Measurements from ENCODE around the gene CDH4. TPM values are rescaled to one million over a fixed set of nuclear protein-coding genes. Genes with fewer than 3 reads are reported as not detected.

Gene CDH4
- total RNA-seq, 6 experiments from 2014 or later = 5.8 to 12.8 (median 10.9) TPM

GRCh38 chr20:61372137-61373054 is 120.3 kb downstream of the CDH4 start:
- no peak for TF ChIP-seq CTCF (IDR thresholded peaks at IDR 0.05)
- Mint-ChIP-seq H3K4me3 (no peak overlapping the region), H3K27me3 (ENCODE audit: insufficient read depth) (peaks cover 5% of the 10 kb centered on the region), H3K9me3 (peaks cover 14% of the 10 kb centered on the region; the same call in 1 of the 2 replicates), H3K4me1 (ENCODE audit: low read depth) (no peaks in the 10 kb centered on the region), H3K36me3 (ENCODE audit: low read depth) (peaks cover 5% of the 10 kb centered on the region), H3K27ac (no peak overlapping the region)
- DNase-seq = no peak

- Mint-ChIP-seq H3K9me3 (peaks cover 17% of the 10 kb centered on the region; the same call in 1 of the 2 replicates), H3K4me3 (no peak overlapping the region), H3K36me3 (ENCODE audit: low read depth) (peaks cover 5% of the 10 kb centered on the region), H3K27me3 (ENCODE audit: insufficient read depth) (peaks cover 5% of the 10 kb centered on the region), H3K4me1 (ENCODE audit: low read depth) (no peaks in the 10 kb centered on the region), H3K27ac (no peak overlapping the region)
- no peak for DNase-seq
- TF ChIP-seq CTCF (IDR thresholded peaks at IDR 0.05) = no peak
These were observed 121.0 kb downstream of the CDH4 start for GRCh38 chr20:61373055-61373399.

DNA sequence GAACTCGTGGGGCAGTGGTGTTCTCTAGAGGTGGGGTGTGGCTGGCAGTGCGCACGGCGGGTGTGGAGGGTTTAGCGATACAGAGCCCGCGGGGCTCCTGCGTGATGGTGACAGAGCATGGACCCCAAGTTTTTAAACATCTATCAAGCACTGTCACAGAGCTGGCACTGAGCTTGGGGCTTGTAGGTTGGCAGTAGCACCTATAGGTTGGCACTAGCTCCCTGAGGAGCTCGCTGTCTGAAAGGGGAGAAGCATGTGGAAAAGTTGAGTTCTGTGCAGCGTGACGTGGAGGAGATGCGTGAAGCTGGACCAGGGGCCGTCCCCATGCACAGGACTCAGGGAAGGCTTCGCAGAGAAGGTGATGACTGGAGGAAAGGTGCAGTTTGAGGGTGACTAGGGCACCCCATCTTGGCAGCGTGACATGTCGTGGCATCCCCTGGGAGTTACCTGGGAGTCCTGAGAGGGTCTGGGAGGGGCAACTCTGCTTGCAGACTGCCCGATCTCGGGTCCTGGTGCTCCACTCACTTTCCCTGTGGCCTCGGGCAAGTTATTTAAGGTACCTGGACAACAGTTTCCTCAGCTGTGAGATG is 122.0 kb downstream of the CDH4 start:
- TF ChIP-seq CTCF (IDR thresholded peaks at IDR 0.05) = no peak
- peaks cover 22% of the 10 kb centered on the region for H3K9me3 Mint-ChIP-seq
- peaks cover 5% of the 10 kb centered on the region for H3K36me3 Mint-ChIP-seq (ENCODE audit: low read depth)
- peaks cover 5% of the 10 kb centered on the region for H3K27me3 Mint-ChIP-seq (ENCODE audit: insufficient read depth)
- no peak for DNase-seq
- H3K4me1 Mint-ChIP-seq (ENCODE audit: low read depth) = no peaks in the 10 kb centered on the region
- H3K4me3 Mint-ChIP-seq = no peak overlapping the region
- H3K27ac Mint-ChIP-seq = no peak overlapping the region

DNA sequence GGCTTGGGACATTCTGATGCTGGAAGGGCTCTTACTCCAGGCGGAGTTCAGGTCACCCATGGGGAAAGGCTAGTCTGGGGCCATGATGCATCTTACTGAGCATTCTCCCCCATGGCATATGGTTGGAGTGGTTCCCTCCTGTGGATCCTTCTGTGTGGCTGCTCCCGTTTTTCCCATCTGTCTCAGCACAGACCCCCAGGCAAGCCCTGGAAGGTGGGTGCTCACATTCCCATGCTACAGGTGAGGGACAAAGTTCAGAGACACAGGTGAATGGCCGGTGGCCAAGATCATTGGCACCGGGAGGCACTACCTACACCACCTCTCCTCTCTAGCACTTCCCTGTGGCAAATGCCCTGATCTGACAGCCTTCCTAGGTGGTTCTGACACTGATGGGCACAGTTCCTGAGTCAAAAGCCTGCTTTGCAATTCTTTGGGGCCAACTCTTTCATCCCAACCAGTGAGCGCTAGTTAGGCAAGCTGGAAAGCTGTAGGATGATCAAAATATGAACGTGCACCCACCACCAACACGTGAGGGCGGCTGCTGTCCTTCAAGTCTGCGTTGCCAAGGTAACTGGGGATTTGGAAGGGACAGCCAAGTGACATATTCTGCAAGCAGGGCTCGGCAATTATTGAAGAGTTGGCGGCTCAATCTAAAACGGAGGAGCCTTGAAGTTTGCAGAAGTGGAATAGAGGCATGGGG is 124.6 kb downstream of the CDH4 start:
- no peaks in the 10 kb centered on the region for H3K4me1 Mint-ChIP-seq (ENCODE audit: low read depth)
- peaks cover 5% of the 10 kb centered on the region for H3K36me3 Mint-ChIP-seq (ENCODE audit: low read depth)
- peaks cover 27% of the 10 kb centered on the region for H3K9me3 Mint-ChIP-seq
- no peak for DNase-seq
- H3K27ac Mint-ChIP-seq = no peak overlapping the region
- H3K27me3 Mint-ChIP-seq (ENCODE audit: insufficient read depth) = peaks cover 5% of the 10 kb centered on the region
- TF ChIP-seq CTCF (IDR thresholded peaks at IDR 0.05) = no peak
- no peak overlapping the region for H3K4me3 Mint-ChIP-seq

- no peak for TF ChIP-seq CTCF (IDR thresholded peaks at IDR 0.05)
- Mint-ChIP-seq H3K27ac (no peak overlapping the region), H3K4me3 (no peak overlapping the region), H3K36me3 (ENCODE audit: low read depth) (peaks cover 7% of the 10 kb centered on the region), H3K4me1 (ENCODE audit: low read depth) (no peaks in the 10 kb centered on the region), H3K27me3 (ENCODE audit: insufficient read depth) (no peaks in the 10 kb centered on the region), H3K9me3 (peaks cover 16% of the 10 kb centered on the region)
- DNase-seq = no peak
These were observed 126.8 kb downstream of the CDH4 start for GRCh38 chr20:61378694-61379355.
